GM19023 (cell line): ENCODE results near the gene DZIP1.
A peak's percentile ranks its signal among the peaks of the same experiment; 100 is the strongest.

ENCODE experiments used
- ATAC-seq: cut with Tn5 transposase; IDR thresholded peaks from one replicate; pipeline ENCODE4 v1.9.1; 2021; ENCODE audit warnings: mild to moderate bottlenecking, moderate library complexity; ENCODE audit not compliant: unreplicated experiment

Gene DZIP1

GRCh38 chr13:95552539-95553441, 91.7 kb downstream of the DZIP1 start, which contains the start of gene CLDN10:
CLDN10 (plus strand) TSS chr13:95552720; CDS start chr13:95552754, 34 bp downstream.
- no peak for ATAC-seq

DNA sequence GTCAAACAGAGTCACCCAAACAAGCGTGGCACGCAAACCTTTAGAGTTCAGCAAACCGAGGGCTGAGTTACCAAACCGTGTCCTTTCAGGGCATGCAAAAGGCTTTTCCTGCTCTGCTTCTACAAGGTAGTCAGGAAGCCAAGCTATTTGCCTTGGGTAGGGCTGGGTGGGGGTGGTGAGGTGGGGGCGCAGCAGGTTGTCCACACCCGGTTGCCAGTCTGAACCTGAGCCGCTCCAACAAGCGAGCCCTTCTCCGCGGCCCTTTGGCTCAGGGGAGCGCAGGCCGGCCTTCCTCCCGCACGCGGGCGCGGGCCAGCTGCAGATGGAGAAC, 92.3 kb downstream of the DZIP1 start:
- ATAC-seq: no peak

DNA sequence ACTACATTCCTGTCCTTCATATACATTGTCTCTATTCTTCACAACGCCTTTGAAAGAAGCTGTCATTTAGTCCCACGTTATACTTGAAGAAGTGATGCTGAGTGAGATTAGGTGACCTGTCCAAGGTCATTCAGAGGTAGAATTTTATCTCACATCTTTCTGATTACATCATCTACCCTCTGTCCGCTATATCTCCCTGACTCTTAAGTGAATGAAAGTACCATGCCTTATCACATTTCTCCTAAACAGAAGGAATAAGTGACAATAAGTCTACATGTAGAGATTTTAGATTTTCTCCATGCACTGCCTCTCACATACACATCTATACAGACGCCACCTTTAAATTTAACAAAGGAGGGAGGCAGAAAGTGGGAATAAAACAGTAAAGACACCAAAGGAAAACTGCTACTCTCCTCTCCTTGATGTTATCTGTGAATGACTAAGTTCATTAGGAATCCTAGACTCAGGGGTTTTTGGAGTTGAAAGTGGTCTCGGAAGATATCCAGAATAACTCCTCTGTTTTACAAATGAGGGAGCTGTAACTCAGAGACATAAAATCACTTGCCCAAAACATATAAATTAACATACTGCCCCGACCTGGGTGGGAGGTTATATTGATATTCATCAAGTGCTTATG, 96.9 kb downstream of the DZIP1 start:
- ATAC-seq: no peak

GRCh38 chr13:95546919-95547318, 97.6 kb downstream of the DZIP1 start:
- no peak for ATAC-seq

DNA sequence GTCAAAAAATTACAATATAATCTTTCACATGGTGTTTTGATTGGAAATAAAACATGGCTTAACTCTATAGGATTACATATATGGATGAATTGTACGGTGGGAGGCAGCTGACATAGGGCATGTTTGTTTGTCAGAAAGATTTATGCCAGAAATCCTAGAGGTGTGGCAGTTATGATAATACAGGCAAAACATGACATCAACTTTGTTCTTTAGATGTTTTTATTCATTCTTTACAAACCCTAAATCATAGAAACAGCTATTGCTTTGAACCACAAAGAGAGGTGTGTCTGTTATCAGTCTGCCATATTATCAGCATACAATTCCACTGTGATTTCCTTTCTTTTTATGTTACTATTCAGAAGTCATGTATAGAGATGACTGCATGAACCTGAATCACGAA, 100.2 kb downstream of the DZIP1 start:
- no peak for ATAC-seq

DNA sequence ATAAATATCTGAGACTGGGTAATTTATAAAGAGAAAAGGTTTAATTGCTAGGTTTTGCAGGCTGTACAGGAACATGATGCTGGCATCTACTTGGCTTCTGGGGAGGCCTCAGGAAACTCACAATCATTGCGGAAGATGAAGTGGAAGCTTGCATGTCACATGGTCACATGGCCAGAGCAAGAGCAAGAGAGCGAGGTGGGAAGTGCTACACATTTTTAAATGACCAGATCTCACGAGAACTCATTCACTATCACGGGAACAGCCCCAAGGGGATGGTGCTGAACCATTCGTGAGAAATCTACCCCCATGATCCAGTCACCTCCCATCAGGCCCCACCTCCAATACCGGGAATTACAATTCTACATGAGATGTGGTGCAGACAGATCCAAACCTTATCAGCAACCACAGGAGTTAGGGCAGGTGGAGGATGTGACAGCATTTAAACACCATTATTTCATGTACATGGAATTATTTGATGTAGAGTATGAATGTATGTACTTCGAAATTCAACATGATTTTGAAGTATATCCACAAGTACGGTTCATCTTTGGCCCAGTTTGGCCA, 102.5 kb downstream of the DZIP1 start:
- no peak for ATAC-seq

GRCh38 chr13:95541308-95541707, 103.2 kb downstream of the DZIP1 start:
- no peak for ATAC-seq

DNA sequence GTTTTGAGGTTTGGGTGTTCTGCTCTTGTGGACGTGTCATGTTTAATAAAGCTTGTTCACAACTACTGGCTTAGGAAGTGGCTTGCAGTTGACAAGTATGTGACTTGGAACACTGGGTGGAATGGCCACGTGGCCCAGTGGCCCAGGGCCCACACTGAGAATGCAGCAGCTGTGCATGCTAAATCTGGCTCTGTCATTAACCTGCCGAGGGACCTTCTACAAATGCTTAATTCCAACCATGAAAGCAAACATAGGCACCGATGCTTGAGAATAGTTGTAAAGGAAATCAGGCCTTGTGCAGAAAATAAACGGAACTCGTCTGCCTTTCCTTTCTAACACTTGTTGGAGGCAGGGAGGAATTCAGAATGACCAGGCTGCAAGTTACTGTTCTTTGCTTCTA, 103.6 kb downstream of the DZIP1 start:
- no peak for ATAC-seq

DNA sequence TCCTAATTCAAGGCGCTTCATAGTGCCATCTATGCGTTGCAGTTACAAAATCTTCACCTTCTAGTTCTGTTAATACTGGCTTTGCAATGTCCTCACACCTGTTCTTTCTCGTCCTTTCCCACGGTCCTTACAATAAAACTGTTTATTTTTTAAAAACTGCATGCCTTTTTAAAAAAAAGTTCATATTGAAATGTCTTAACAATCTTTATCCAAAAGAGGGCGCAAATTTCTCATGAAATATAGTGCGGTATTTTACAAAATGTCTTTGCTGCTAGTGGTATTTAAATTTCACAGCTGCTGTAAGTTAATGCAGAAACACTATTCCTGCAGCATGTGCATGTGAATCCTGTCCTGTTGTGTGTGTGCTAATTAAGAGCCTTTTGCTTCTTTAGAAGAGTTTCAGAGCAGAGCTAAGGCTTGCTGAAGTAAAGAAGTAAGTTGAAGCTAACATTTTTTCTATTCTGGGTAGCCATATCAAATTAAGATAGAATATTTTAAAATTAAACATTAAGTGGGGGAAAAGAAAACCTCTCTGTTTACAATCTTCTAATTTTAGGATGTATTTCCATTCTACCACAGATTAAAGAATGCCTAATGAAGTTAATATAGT, 107.8 kb downstream of the DZIP1 start:
- no peak for ATAC-seq

DNA sequence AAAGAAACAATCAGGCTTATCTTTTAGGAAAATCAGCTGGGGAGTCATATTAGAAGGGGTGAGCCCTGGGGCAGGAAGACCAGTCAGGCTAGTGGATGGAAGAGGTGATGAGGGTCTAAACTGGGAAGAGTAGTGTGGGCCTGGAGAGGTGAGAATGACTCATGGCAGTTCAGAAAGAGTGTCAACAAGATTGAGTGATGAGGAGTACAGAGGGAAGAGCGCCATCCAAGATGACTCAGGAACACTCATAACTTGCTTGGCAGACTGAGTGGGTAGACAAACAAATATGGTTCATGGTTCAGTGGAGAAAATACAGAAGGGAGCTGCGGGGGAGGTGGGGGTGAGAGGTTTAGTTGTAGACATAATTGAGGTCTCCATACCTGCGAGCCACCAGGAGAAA, 109.3 kb downstream of the DZIP1 start:
- ATAC-seq: peak; percentile 64

GRCh38 chr13:95533545-95534160, 110.9 kb downstream of the DZIP1 start:
- no peak for ATAC-seq

GRCh38 chr13:95530178-95530577, 114.3 kb downstream of the DZIP1 start:
- ATAC-seq: no peak
